HG03039 (cell line): ENCODE results near the gene ALPG.

Experiments used
- ATAC-seq: cut with Tn5 transposase; IDR thresholded peaks from one replicate; pipeline ENCODE4 v1.9.1; 2021; ENCODE audit warnings: mild to moderate bottlenecking, moderate library complexity; ENCODE audit not compliant: unreplicated experiment

The ALPG gene

DNA sequence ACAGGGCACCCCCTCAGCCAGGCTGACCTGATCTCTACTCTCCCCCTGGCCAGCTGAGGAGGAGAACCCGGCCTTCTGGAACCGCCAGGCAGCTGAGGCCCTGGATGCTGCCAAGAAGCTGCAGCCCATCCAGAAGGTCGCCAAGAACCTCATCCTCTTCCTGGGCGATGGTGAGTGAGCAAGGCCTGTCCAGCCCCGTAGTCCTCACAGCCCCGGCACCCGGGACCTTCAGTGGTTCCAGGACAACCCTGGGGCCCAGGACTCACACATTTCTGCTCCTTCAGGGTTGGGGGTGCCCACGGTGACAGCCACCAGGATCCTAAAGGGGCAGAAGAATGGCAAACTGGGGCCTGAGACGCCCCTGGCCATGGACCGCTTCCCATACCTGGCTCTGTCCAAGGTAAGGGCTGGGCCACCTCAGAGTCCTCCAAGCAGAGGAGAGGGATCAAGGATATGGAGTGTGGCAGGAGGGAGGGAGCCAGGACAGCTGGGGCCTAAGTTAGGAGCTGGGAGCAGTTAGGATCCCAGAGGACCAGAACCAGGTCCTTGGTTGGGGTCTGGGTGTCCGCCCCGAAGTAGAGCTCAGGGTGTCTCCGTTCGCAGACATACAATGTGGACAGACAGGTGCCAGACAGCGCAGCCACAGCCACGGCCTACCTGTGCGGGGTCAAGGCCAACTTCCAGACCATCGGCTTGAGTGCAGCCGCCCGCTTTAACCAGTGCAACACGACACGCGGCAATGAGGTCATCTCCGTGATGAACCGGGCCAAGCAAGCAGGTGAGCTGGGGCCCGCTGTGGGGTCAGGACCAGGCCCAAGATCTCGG is 49.9 kb downstream of the ALPG start:
- ATAC-seq: no peak

DNA sequence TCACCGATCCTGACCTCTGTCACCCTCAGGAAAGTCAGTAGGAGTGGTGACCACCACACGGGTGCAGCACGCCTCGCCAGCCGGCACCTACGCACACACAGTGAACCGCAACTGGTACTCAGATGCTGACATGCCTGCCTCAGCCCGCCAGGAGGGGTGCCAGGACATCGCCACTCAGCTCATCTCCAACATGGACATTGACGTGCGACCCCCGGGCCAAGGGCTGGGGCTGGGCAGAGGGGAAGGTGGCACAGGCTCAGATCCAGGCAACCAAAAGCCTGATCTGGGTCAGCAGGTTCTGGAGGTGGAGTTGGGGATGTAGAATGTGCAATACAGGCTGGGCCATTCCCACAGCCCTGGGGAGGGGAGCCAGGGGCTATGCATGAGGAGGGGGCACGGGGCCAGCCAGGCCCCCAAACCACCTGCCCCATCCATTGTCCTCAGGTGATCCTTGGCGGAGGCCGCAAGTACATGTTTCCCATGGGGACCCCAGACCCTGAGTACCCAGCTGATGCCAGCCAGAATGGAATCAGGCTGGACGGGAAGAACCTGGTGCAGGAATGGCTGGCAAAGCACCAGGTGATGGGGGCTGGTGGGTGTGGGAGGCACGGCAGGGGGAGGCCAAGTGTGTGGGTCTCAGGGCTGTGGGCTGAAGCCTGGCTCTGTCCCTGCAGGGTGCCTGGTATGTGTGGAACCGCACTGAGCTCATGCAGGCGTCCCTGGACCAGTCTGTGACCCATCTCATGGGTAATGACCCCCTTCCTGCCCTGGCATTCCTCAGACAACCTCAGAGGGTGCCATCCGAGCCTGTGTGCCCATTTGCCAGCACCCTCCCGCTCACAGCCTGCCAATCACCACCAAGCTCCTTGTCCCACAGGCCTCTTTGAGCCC is 50.7 kb downstream of the ALPG start:
- ATAC-seq: no peak

DNA sequence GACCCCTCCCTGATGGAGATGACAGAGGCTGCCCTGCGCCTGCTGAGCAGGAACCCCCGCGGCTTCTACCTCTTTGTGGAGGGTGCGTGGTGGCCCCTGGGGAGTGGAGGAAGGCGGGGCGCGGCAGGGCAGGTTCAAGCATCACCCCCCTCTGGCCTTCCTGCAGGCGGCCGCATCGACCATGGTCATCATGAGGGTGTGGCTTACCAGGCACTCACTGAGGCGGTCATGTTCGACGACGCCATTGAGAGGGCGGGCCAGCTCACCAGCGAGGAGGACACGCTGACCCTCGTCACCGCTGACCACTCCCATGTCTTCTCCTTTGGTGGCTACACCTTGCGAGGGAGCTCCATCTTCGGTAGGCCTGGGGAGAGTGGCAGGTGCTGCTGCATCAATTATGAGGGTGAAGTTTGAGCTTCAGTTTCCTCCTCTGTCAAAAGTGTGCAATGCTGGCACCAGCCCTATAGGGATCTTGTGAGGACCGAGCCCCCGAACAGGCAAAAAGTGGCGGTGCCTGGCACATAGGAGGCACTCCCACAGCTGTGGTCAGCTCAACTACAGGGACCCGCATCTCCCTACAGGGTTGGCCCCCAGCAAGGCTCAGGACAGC is 51.5 kb downstream of the ALPG start:
- ATAC-seq: no peak

DNA sequence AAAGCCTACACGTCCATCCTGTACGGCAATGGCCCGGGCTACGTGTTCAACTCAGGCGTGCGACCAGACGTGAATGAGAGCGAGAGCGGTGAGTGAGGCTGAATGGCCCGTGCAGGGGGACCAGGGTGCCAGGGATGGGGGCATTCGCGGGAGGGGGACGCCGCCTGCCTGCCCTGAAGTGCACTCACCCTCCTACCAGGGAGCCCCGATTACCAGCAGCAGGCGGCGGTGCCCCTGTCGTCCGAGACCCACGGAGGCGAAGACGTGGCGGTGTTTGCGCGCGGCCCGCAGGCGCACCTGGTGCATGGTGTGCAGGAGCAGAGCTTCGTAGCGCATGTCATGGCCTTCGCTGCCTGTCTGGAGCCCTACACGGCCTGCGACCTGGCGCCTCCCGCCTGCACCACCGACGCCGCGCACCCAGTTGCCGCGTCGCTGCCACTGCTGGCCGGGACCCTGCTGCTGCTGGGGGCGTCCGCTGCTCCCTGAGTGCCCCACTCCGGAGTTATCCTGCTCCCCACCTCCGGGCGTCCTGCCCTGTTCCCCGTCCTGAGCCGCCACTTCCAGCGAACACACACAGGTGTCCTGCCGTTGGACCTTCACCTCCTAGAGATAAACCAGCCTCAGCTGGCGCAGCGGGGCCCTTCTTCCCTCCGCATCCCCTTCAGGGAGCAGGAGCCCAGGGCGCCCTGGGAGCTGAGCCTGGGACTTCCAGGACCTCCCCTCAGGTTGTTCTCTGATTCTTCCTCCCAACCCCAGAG is 52.2 kb downstream of the ALPG start:
- no peak for ATAC-seq

DNA sequence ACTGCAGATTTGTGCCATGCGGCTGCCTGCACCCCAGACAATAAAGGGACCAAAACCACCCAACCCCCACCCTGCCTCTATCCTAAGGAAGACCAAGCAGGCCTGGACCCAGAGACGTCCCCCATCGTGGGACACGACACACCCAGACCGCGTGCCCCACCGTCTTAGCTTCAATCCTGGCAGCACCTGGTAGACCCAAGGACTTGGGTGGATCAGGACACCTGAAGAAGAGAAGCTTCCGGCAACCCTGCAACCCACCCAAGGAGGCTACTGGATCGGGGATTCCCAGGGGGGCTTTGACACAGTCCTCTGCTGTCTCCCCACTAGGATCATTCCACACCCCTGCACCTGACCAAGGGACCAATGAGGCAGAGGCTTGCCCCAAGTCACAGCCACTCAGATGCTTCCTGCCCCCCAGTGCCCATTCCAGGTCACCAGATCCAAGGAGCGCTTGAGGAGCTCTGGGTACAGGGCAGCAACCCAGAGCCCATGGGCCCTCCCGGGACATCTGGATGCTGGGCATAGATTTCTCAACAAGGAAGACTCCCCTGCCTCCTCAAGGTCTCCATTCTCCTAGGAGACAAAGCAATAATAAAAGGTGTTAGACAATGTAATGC is 52.9 kb downstream of the ALPG start:
- ATAC-seq: no peak

DNA sequence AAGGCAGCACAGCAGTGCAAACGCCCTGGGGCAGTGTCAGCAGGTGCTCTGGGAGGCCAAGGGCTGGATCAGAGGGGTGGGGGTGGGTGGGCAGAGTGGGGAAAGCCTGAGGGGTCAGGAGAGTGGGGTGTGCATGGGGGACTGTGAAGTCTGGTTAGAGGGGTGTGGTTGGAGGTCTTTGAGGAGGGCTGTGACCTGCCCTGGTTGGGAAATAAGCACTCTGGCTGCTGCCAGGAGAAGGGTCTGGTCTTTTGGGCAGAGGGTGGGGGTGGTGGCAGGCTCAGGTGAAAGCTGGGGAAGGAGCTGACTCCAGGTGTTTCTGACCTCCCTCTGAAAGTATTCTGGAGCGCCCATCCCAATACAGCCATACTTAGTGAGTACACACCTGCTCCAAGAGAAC is 53.5 kb downstream of the ALPG start:
- ATAC-seq: no peak
